Omental fat pad (tissue), 4 donors: ENCODE measurements around the gene GRHPR. TPM values are rescaled to one million over a fixed set of nuclear protein-coding genes. Genes with fewer than 3 reads are reported as not detected.

Experiments
- ATAC-seq: fragments of 150-250 bp; one replicate; pipeline ENCODE4 v1.9.1; 2016; ENCODE audit warnings: mild to moderate bottlenecking, moderate library complexity; ENCODE audit not compliant: low FRiP score
- DNase-seq: peaks from one replicate; pipeline ENCODE4 v3.0.0-alpha.2; 2019; ENCODE audit warnings: low spot score
- total RNA-seq, 4 donors: library from RNA; depleted of rRNA; stranded (reverse); fragments of >200 nt; gene quantifications; one replicate each; pipeline ENCODE4 v1.1.0, GENCODE V29; 2016
- TF ChIP-seq, protein P1 (sequence below), 3 donors: fragments of 450-650 bp; IDR thresholded peaks; one replicate each; pipeline ENCODE4 v1.5.1; 2016 to 2017; ENCODE audit warnings: antibody characterized with exemption in 3 of 3, mild to moderate bottlenecking in 3 of 3, moderate library complexity in 2 of 3

The GRHPR gene
- total RNA-seq, 4 donors from 2014 or later = 92.8 to 162 (median 142) TPM

- ATAC-seq (no peak), DNase-seq (no peak)
- TF ChIP-seq, protein P1, sequence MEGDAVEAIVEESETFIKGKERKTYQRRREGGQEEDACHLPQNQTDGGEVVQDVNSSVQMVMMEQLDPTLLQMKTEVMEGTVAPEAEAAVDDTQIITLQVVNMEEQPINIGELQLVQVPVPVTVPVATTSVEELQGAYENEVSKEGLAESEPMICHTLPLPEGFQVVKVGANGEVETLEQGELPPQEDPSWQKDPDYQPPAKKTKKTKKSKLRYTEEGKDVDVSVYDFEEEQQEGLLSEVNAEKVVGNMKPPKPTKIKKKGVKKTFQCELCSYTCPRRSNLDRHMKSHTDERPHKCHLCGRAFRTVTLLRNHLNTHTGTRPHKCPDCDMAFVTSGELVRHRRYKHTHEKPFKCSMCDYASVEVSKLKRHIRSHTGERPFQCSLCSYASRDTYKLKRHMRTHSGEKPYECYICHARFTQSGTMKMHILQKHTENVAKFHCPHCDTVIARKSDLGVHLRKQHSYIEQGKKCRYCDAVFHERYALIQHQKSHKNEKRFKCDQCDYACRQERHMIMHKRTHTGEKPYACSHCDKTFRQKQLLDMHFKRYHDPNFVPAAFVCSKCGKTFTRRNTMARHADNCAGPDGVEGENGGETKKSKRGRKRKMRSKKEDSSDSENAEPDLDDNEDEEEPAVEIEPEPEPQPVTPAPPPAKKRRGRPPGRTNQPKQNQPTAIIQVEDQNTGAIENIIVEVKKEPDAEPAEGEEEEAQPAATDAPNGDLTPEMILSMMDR (IDR thresholded peaks at IDR 0.05) = no peak
Observed at GRCh38 chr9:37480759-37481158, 58.3 kb downstream of the GRHPR start.

GRCh38 chr9:37485389-37486255 is 63.1 kb downstream of the GRHPR start, which contains the start of gene POLR1E:
Gene POLR1E, plus strand, starts transcription at chr9:37485948. Its CDS starts 100 bp downstream, at chr9:37486048.
- peak; percentile 95 for ATAC-seq
- DNase-seq = peak; percentile 78
- TF ChIP-seq, protein P1 (IDR thresholded peaks at IDR 0.05) = no peak

DNA sequence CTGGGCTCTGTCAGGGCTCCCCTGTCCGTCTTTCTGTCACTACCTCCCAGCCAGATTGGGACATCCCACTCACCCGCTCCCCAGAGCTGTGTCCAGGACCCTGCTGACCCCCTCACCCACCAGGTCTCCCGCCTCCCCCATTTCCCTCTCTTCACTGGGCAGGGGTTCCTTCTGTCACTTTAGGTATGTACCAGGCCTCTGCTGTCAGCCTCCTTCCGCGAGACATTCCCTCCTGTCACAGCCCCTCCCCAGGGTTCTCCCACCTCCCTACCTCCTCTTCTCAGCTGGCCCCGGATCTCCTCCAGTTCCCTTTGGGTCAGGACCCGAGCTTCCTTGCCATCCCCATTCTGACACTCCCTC is 63.7 kb downstream of the GRHPR start:
- no peak for DNase-seq
- peak; percentile 16 for ATAC-seq
- TF ChIP-seq, protein P1 (IDR thresholded peaks at IDR 0.05) = no peak

Other genes with a start within 250 kb of the GRHPR start
- gene ZBTB5, start 42.8 kb downstream of the GRHPR start, total RNA-seq = 1 to 10 TPM; 7.4 to 8.7 (median 7.8) TPM
- 10 to 100 TPM; 23.6 to 59.1 (median 41.6) TPM for gene POLR1E, start 63.3 kb downstream of the GRHPR start, total RNA-seq
- gene FBXO10, start 153.7 kb downstream of the GRHPR start, total RNA-seq = 10 to 100 TPM in 2 of 4 donors, 1 to 10 TPM in 2; 7.3 to 16.2 (median 9.2) TPM
- 100 to 1,000 TPM in 1 of 4 donors, 10 to 100 TPM in 3; 91.1 to 151 (median 97.9) TPM for gene TOMM5, start 169.9 kb downstream of the GRHPR start, total RNA-seq
- under 1 TPM in 3 of 4 donors, not detected in 1; 0.44 to 0.95 (median 0.74) TPM for gene FRMPD1, start 228.3 kb downstream of the GRHPR start, total RNA-seq